ENCODE measurements around the gene CCDC71L.
A peak's percentile ranks its signal among the peaks of the same experiment; 100 is the strongest.
"Not testable (repeated sequence)": the region's sequence is repeated elsewhere in the genome, so short reads cannot be mapped to it uniquely, and the experiment has no call there.

CCDC71L gene

DNA sequence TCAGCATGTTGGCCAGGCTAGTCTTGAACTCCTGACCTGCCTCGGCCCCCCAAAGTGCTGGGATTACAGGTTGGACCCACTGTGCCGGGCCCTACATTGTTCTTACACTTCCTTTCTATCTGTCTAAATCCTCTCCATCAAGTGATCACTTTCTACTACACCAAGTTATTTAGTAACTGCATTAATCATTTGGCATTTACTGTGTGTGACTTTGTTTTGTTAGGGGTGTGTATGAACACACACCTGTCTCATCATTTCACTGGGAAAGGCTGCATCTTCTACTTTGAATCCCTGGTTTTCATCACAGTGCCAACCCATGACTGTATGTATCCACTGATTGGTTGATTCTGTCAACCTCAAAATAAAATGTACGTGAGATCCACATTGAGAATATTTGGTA lies 23.0 kb upstream of the CCDC71L start:
- H3K4me3 Mint-ChIP-seq, result no peak overlapping the region
- no peaks in the 10 kb centered on the region for H3K4me1 Mint-ChIP-seq
- H3K9me3 Mint-ChIP-seq, result peaks cover 27% of the 10 kb centered on the region
- H3K36me3 Mint-ChIP-seq (ENCODE audit: low read depth), result no peaks in the 10 kb centered on the region
- no peak for TF ChIP-seq CTCF (IDR thresholded peaks at IDR 0.05)
- H3K27me3 Mint-ChIP-seq (ENCODE audit: low read depth, poor library complexity), result peaks cover 11% of the 10 kb centered on the region
- DNase-seq, result no peak
- H3K27ac Mint-ChIP-seq, result no peak overlapping the region

DNA sequence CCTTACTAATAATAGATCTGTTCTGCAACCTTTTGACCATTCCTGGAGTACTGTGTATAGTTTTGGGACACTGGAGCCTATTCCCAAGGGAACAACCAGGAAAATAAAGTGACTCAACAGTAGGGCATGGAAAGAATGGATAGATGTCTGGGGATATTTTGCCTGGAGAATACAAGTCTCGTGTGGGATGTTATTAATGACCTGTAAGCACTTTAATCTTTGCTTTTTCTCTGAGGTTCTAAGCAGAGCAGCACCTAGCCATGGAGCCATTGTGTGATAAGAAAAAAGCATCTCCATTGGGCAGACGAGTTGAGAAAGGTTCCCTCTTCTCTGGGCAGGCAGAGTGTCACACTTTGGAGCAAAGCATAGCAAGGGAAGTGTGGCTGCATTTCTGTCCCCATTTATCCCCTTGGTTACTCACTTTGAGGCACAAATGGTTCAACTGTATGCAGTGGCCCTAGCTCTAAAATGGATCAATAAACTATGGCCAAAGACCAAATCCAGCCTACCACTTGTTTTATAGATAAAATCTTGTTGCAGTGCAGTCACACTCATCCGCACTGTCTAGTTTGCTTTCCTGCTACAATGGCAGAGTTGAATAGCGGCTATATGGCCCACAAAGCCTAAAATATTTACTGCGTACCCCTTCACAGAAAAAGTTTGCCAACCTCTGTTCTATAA lies 21.0 kb upstream of the CCDC71L start:
- DNase-seq, result no peak
- no peak for TF ChIP-seq CTCF (IDR thresholded peaks at IDR 0.05)
- H3K4me3 Mint-ChIP-seq, result no peak overlapping the region

GRCh38 chr7:106679153-106679931 lies 18.4 kb upstream of the CCDC71L start:
- Mint-ChIP-seq H3K9me3 (peaks cover 6% of the 10 kb centered on the region), H3K27me3 (ENCODE audit: low read depth, poor library complexity) (peaks cover 10% of the 10 kb centered on the region), H3K4me1 (no peaks in the 10 kb centered on the region), H3K27ac (no peak overlapping the region), H3K4me3 (no peak overlapping the region), H3K36me3 (ENCODE audit: low read depth) (no peaks in the 10 kb centered on the region)
- DNase-seq, result no peak
- no peak for TF ChIP-seq CTCF (IDR thresholded peaks at IDR 0.05)

More for the DNA sequence above, 21.0 kb upstream of the CCDC71L start:
- H3K27ac Mint-ChIP-seq, result no peak overlapping the region
- H3K36me3 Mint-ChIP-seq (ENCODE audit: low read depth), result no peaks in the 10 kb centered on the region
- no peaks in the 10 kb centered on the region for H3K4me1 Mint-ChIP-seq
- peaks cover 6% of the 10 kb centered on the region for H3K27me3 Mint-ChIP-seq (ENCODE audit: low read depth, poor library complexity)
- H3K9me3 Mint-ChIP-seq, result peaks cover 10% of the 10 kb centered on the region

DNA sequence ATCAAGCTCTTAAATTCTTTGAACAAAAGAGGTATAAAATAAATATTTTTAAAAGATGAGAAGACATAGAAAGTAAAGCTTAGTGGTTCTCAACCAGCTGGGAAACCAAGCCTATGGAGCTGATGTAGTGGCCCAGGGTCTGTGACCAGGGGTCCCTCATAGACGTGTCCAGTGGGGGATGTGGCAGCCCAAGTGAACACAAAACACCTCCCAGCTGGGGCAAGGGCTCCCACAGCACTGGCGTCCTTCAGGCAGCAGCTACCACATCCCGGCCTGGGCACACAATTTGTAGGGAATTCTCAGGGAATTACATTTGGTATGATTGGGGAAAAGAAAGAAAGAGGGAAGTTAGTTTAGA lies 17.8 kb upstream of the CCDC71L start:
- DNase-seq, result no peak
- H3K4me3 Mint-ChIP-seq, result no peak overlapping the region
- H3K27me3 Mint-ChIP-seq (ENCODE audit: low read depth, poor library complexity), result peaks cover 12% of the 10 kb centered on the region
- no peaks in the 10 kb centered on the region for H3K36me3 Mint-ChIP-seq (ENCODE audit: low read depth)
- no peak for TF ChIP-seq CTCF (IDR thresholded peaks at IDR 0.05)
- H3K27ac Mint-ChIP-seq, result no peak overlapping the region
- peaks cover 8% of the 10 kb centered on the region for H3K9me3 Mint-ChIP-seq
- no peaks in the 10 kb centered on the region for H3K4me1 Mint-ChIP-seq

- H3K27ac Mint-ChIP-seq; H3K4me3 Mint-ChIP-seq; H3K36me3 Mint-ChIP-seq (ENCODE audit: low read depth); DNase-seq; H3K4me1 Mint-ChIP-seq; H3K27me3 Mint-ChIP-seq (ENCODE audit: low read depth, poor library complexity): not testable (repeated sequence)
- H3K9me3 Mint-ChIP-seq, result peaks cover 19% of the 10 kb centered on the region
These were observed 15.5 kb upstream of the CCDC71L start for GRCh38 chr7:106676506-106676905.

DNA sequence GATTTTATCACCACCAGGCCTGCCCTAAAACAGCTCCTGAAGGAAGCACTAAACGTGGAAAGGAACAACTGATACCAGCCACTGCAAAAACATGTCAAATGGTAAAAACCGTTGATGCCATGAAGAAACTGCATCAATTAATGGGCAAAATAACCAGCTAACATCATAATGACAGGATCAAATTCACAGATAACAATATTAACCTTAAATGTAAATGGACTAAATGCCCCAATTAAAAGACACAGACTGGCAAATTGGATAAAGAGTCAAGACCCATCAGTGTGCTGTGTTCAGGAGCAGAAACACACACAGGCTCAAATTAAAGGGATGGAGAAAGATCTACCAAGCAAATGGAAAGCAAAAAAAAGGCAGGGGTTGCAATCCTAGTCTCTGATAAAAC lies 12.7 kb upstream of the CCDC71L start:
- not testable (repeated sequence) for H3K27ac Mint-ChIP-seq; H3K36me3 Mint-ChIP-seq (ENCODE audit: low read depth); H3K4me3 Mint-ChIP-seq; H3K4me1 Mint-ChIP-seq; DNase-seq; H3K27me3 Mint-ChIP-seq (ENCODE audit: low read depth, poor library complexity)
- peaks cover 19% of the 10 kb centered on the region for H3K9me3 Mint-ChIP-seq

DNA sequence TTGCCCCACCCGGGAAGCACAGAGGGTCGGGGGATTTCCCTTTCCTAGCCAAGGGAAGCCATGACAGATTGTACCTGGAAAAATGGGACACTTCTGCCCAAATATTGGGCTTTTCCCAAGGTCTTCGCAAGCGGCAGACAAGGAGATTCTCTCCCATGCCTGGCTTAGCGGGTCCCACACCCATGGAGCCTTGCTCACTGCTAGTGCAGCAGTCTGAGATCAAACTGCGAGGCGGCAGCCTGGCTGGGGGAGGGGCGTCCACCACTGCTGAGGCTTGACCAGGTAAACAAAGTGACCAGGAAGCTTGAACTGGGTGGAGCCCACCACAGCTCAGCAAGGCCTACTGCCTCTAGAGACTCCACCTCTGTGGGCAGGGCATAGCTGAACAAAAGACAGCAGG lies 11.0 kb upstream of the CCDC71L start:
- H3K9me3 Mint-ChIP-seq, result peaks cover 19% of the 10 kb centered on the region
- not testable (repeated sequence) for H3K36me3 Mint-ChIP-seq (ENCODE audit: low read depth); H3K27ac Mint-ChIP-seq; H3K27me3 Mint-ChIP-seq (ENCODE audit: low read depth, poor library complexity); H3K4me3 Mint-ChIP-seq; H3K4me1 Mint-ChIP-seq
- DNase-seq, result peak; percentile 3
